Measurements from ENCODE around the gene AVPR2. TPM values are rescaled to one million over a fixed set of nuclear protein-coding genes. Genes with fewer than 3 reads are reported as not detected.

The AVPR2 gene
- total RNA-seq, 2 donors from 2014 or later: not detected

- H3K4me3 Mint-ChIP-seq: peak overlapping the region; percentile 50
Measured at GRCh38 chrX:153906126-153906917, 1.8 kb downstream of the AVPR2 start.

DNA sequence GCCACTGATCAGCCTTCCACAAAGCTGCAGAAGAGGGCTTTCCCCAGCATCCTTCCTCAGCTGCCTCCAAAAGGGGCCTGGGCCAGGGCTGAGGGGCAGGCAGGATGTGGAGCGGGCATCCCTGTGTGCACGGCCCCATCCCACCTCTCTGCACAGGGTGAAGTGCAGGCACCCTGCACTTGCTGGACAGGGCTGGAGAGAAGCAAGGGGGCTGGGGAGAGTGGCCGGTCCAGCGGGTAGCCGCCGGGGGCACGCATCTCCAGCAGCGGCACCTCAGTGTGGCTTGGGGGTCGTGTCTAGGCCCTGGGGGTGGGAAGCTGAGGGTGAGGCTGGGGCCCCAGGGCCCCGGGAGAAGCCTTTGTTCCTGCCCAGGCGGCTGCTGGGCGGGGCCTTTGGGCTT, 3.0 kb downstream of the AVPR2 start:
- H3K27ac Mint-ChIP-seq: no peak overlapping the region

More at GRCh38 chrX:153906126-153906917, 1.8 kb downstream of the AVPR2 start:
- H3K36me3 Mint-ChIP-seq: no peaks in the 10 kb centered on the region
- H3K27ac Mint-ChIP-seq: peak overlapping the region; percentile 63 to 80
- ATAC-seq (peak; percentile 85), DNase-seq (ENCODE audit: low spot score) (peak; percentile 76)
- H3K4me1 Mint-ChIP-seq (ENCODE audit: low read depth in 2 of 2): peaks cover 24 to 34% of the 10 kb centered on the region in 2 donors
- no peaks in the 10 kb centered on the region for H3K9me3 Mint-ChIP-seq
- H3K27me3 Mint-ChIP-seq: peaks cover 0 to 3% of the 10 kb centered on the region in 2 donors

GRCh38 chrX:153908219-153908860, 3.9 kb downstream of the AVPR2 start:
- Mint-ChIP-seq H3K27ac (no peak overlapping the region), H3K36me3 (peaks cover 4% of the 10 kb centered on the region), H3K9me3 (no peaks in the 10 kb centered on the region), H3K27me3 (peaks cover 0 to 3% of the 10 kb centered on the region in 2 donors), H3K4me1 (ENCODE audit: low read depth in 2 of 2) (peaks cover 16 to 27% of the 10 kb centered on the region in 2 donors), H3K4me3 (no peak overlapping the region)
- DNase-seq (ENCODE audit: low spot score): peak; percentile 49
- ATAC-seq: no peak

More for the DNA sequence above, 3.0 kb downstream of the AVPR2 start:
- Mint-ChIP-seq H3K36me3 (peaks cover 4% of the 10 kb centered on the region), H3K4me1 (ENCODE audit: low read depth in 2 of 2) (peaks cover 21 to 31% of the 10 kb centered on the region in 2 donors), H3K4me3 (no peak overlapping the region), H3K9me3 (no peaks in the 10 kb centered on the region), H3K27me3 (peaks cover 0 to 3% of the 10 kb centered on the region in 2 donors)
- peak; percentile 40 for DNase-seq (ENCODE audit: low spot score)
- no peak for ATAC-seq

GRCh38 chrX:153909024-153909979, 4.8 kb downstream of the AVPR2 start:
- peak; percentile 57 for DNase-seq (ENCODE audit: low spot score)
- no peak overlapping the region for H3K4me3 Mint-ChIP-seq
- H3K36me3 Mint-ChIP-seq: peaks cover 4% of the 10 kb centered on the region
- no peak overlapping the region for H3K27ac Mint-ChIP-seq
- ATAC-seq: peak in 1 of 2 donors; percentile 54
- H3K9me3 Mint-ChIP-seq: no peaks in the 10 kb centered on the region
- peaks cover 10 to 20% of the 10 kb centered on the region in 2 donors for H3K4me1 Mint-ChIP-seq (ENCODE audit: low read depth in 2 of 2)
- H3K27me3 Mint-ChIP-seq: no peaks in the 10 kb centered on the region

DNA sequence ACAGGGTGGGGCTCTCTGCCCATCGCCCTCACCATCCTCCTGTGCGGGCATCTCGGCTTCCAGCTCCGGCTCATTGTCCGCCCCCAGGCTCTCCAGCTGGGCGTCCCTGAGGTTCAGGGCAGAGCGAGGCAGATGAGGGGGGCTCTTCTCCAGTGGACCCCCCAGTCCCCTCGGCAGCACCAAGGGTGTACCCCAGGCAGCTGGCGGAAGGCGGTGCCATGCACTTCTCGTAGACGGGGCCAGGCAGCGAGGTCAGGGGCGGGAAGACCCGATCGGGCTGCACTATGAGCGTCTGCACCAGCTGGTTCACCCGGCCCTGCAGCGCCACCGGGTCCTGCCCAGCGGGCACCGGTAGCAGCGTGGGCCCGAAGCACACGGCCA, 5.5 kb downstream of the AVPR2 start:
- ATAC-seq (no peak), DNase-seq (ENCODE audit: low spot score) (peak; percentile 47)
- Mint-ChIP-seq H3K4me3 (no peak overlapping the region), H3K9me3 (no peaks in the 10 kb centered on the region), H3K36me3 (peaks cover 4% of the 10 kb centered on the region), H3K4me1 (ENCODE audit: low read depth in 2 of 2) (peaks cover 10 to 17% of the 10 kb centered on the region in 2 donors), H3K27ac (no peak overlapping the region), H3K27me3 (no peaks in the 10 kb centered on the region)

GRCh38 chrX:153910446-153910845, 6.0 kb downstream of the AVPR2 start:
- Mint-ChIP-seq H3K9me3 (no peaks in the 10 kb centered on the region), H3K4me3 (no peak overlapping the region), H3K36me3 (peaks cover 4% of the 10 kb centered on the region), H3K27ac (no peak overlapping the region), H3K27me3 (no peaks in the 10 kb centered on the region), H3K4me1 (ENCODE audit: low read depth in 2 of 2) (peaks cover 10 to 17% of the 10 kb centered on the region in 2 donors)
- DNase-seq (ENCODE audit: low spot score) (peak; percentile 59), ATAC-seq (no peak)

DNA sequence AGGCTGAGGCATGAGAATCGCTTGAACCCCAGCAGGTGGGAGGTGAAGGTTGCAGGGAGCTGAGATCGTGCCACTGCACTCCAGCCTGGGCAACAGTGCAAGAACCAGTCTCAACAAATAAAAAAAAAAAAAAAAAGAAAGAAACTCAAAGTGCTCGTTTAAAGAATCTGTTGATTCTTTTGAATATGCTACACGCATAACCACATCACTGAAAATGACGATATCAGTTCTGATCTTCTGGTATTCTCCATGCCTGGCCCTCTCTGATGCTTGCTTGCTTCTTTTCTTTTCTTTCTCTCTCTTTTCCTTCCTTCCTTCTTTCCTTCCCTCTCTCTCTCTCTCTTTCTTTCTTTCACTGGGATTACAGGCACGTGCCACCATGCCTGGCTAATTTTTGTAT, 7.3 kb downstream of the AVPR2 start:
- Mint-ChIP-seq H3K9me3 (no peaks in the 10 kb centered on the region), H3K4me3 (no peak overlapping the region), H3K4me1 (ENCODE audit: low read depth in 2 of 2) (peaks cover 5 to 8% of the 10 kb centered on the region in 2 donors), H3K27ac (peak overlapping the region in 1 of 2 donors; percentile 66), H3K27me3 (no peaks in the 10 kb centered on the region), H3K36me3 (peaks cover 4% of the 10 kb centered on the region)
- ATAC-seq (no peak), DNase-seq (ENCODE audit: low spot score) (no peak)

DNA sequence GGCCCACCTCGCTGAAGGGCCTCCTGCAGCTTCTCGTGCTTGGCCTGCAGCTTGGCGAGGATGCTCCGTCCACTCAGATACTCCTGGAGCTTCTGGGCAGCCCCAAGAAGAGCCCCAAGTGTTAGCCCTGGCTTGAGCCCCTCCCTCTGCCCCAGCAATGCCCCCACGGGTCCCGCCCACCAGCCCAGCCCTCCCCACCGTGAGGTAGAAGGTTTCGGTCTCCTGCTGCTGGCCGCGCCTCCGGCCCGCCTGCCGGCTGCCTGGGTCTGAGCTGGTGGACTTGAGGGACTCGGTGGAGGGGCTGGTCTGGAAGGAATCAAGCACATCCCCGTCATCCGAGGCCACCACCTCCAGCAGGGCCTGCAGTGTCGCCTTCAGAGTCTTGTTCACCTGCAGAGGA, 8.7 kb downstream of the AVPR2 start:
- no peak overlapping the region for H3K4me3 Mint-ChIP-seq
- H3K36me3 Mint-ChIP-seq: peaks cover 9% of the 10 kb centered on the region
- DNase-seq (ENCODE audit: low spot score) (peak; percentile 42), ATAC-seq (no peak)
- peaks cover 5 to 8% of the 10 kb centered on the region in 2 donors for H3K4me1 Mint-ChIP-seq (ENCODE audit: low read depth in 2 of 2)
- H3K27me3 Mint-ChIP-seq: no peaks in the 10 kb centered on the region
- H3K27ac Mint-ChIP-seq: no peak overlapping the region
- H3K9me3 Mint-ChIP-seq: no peaks in the 10 kb centered on the region

GRCh38 chrX:153913701-153914100, 9.2 kb downstream of the AVPR2 start:
- DNase-seq (ENCODE audit: low spot score) (peak; percentile 50), ATAC-seq (no peak)
- H3K9me3 Mint-ChIP-seq: no peaks in the 10 kb centered on the region
- H3K4me3 Mint-ChIP-seq: no peak overlapping the region
- H3K27me3 Mint-ChIP-seq: no peaks in the 10 kb centered on the region
- peaks cover 9% of the 10 kb centered on the region for H3K36me3 Mint-ChIP-seq
- peaks cover 5 to 8% of the 10 kb centered on the region in 2 donors for H3K4me1 Mint-ChIP-seq (ENCODE audit: low read depth in 2 of 2)
- no peak overlapping the region for H3K27ac Mint-ChIP-seq

DNA sequence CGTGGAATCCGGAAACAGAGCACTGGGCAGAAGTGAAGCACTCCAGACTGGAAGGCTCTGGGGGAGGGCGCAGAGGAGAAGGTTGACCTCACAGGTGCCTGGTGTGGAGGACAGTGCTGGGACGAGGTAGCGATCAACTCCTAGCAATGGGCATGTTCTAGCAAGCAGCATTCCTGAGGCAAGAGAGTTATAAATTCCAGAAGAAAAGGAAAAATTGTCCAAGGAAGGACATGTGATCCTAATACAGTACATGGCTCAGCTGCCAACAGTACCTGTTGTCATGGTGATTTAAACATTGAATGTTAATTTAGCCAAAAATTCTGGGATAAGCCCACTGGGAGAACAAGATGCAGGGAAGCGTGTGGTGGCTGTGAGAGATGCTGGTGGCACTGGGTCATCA, 13.4 kb downstream of the AVPR2 start:
- H3K36me3 Mint-ChIP-seq: peaks cover 5% of the 10 kb centered on the region
- no peak overlapping the region for H3K27ac Mint-ChIP-seq
- peaks cover 8 to 12% of the 10 kb centered on the region in 2 donors for H3K4me1 Mint-ChIP-seq (ENCODE audit: low read depth in 2 of 2)
- H3K27me3 Mint-ChIP-seq: no peaks in the 10 kb centered on the region
- DNase-seq (ENCODE audit: low spot score) (no peak), ATAC-seq (no peak)
- H3K4me3 Mint-ChIP-seq: no peak overlapping the region
- H3K9me3 Mint-ChIP-seq: no peaks in the 10 kb centered on the region

GRCh38 chrX:153919281-153919680, 14.8 kb downstream of the AVPR2 start:
- H3K9me3 Mint-ChIP-seq: no peaks in the 10 kb centered on the region

GRCh38 chrX:153920546-153920945, 16.1 kb downstream of the AVPR2 start:
- no peaks in the 10 kb centered on the region for H3K9me3 Mint-ChIP-seq
- H3K27me3 Mint-ChIP-seq: no peaks in the 10 kb centered on the region

More at GRCh38 chrX:153919281-153919680, 14.8 kb downstream of the AVPR2 start:
- Mint-ChIP-seq H3K27ac (no peak overlapping the region), H3K36me3 (peaks cover 5% of the 10 kb centered on the region), H3K4me1 (ENCODE audit: low read depth in 2 of 2) (peaks cover 14% of the 10 kb centered on the region in 2 donors), H3K27me3 (no peaks in the 10 kb centered on the region), H3K4me3 (no peak overlapping the region)
- no peak for DNase-seq (ENCODE audit: low spot score)
- ATAC-seq: no peak

GRCh38 chrX:153921070-153921469, 16.6 kb downstream of the AVPR2 start:
- Mint-ChIP-seq H3K4me1 (ENCODE audit: low read depth in 2 of 2) (peaks cover 26 to 28% of the 10 kb centered on the region in 2 donors), H3K4me3 (no peak overlapping the region), H3K36me3 (peaks cover 5% of the 10 kb centered on the region), H3K27ac (no peak overlapping the region), H3K9me3 (no peaks in the 10 kb centered on the region), H3K27me3 (no peaks in the 10 kb centered on the region)
- no peak for ATAC-seq
- no peak for DNase-seq (ENCODE audit: low spot score)

More at GRCh38 chrX:153920546-153920945, 16.1 kb downstream of the AVPR2 start:
- Mint-ChIP-seq H3K4me1 (ENCODE audit: low read depth in 2 of 2) (peaks cover 25 to 26% of the 10 kb centered on the region in 2 donors), H3K27ac (no peak overlapping the region), H3K4me3 (no peak overlapping the region), H3K36me3 (peaks cover 5% of the 10 kb centered on the region)
- DNase-seq (ENCODE audit: low spot score) (no peak), ATAC-seq (no peak)
